ENCODE results near the gene PLEKHH2. TPM values are rescaled to one million over a fixed set of nuclear protein-coding genes. Genes with fewer than 3 reads are reported as not detected.

The PLEKHH2 gene
- total RNA-seq, 1 donor from 2014 or later = 4.2 TPM

DNA sequence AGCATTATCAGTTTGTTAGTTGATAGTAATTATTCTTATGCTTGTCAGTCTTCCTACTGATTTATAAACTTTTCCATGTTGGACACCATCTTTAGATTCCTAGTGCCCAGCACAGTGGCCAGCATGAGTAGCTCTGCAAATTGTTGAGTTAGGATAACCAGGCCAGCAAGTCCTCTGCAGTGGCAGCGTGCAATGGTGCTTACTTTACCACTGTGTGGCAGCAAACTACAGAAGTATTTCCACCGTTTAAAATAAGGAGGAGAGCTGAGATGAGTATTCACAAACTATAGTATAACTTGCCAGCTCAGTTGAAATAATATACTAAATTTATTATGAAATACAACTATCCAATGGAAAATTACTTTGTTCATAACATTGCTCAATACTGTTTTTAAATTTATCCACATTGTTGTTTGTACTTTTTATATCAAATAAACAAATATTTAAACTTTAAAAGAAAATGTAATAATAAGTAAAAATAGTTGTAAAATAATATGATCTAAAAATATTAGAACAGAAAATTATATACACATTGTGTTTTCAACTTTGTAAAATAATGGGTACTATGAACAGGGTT, 31.9 kb upstream of the PLEKHH2 start:
- no peak overlapping the region for H3K4me3 ChIP-seq (ENCODE audit: low read depth, low read length)
- TF ChIP-seq CTCF (conservative IDR thresholded peaks at IDR 0.05; ENCODE audit: low read depth, low read length) = peak; percentile 69
- DNase-seq (ENCODE audit: low read depth) = no peak

- H3K4me3 ChIP-seq (ENCODE audit: low read depth, low read length) = no peak overlapping the region
- DNase-seq (ENCODE audit: low read depth) = no peak
- TF ChIP-seq CTCF (conservative IDR thresholded peaks at IDR 0.05; ENCODE audit: low read depth, low read length) = no peak
Observed at GRCh38 chr2:43605851-43606250, 31.2 kb upstream of the PLEKHH2 start.

GRCh38 chr2:43609290-43609918, 27.7 kb upstream of the PLEKHH2 start:
- no peak overlapping the region for H3K4me3 ChIP-seq (ENCODE audit: low read depth, low read length)
- no peak for DNase-seq (ENCODE audit: low read depth)
- TF ChIP-seq CTCF (conservative IDR thresholded peaks at IDR 0.05; ENCODE audit: low read depth, low read length) = peak; percentile 72

DNA sequence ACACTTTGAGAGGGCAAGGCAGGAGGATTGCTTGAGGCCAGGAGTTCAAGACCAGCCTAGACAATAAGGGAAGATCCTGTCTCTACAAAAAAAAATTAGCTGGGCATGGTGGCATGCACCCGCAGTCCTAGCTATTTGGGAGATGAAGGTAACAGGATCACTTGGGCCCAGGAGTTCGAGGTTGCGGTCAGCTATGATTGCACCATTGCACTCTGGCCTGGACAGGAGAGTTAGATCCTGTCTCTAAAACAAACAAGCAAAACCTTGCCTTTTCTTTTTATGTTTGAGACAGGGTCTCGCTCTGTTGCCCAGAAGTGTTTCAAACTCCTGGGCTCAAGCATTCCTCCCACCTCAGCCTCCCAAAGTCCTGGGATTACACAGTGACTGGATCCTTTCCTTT, 26.7 kb upstream of the PLEKHH2 start:
- no peak for TF ChIP-seq CTCF (conservative IDR thresholded peaks at IDR 0.05; ENCODE audit: low read depth, low read length)
- H3K4me3 ChIP-seq (ENCODE audit: low read depth, low read length) = no peak overlapping the region
- no peak for DNase-seq (ENCODE audit: low read depth)

DNA sequence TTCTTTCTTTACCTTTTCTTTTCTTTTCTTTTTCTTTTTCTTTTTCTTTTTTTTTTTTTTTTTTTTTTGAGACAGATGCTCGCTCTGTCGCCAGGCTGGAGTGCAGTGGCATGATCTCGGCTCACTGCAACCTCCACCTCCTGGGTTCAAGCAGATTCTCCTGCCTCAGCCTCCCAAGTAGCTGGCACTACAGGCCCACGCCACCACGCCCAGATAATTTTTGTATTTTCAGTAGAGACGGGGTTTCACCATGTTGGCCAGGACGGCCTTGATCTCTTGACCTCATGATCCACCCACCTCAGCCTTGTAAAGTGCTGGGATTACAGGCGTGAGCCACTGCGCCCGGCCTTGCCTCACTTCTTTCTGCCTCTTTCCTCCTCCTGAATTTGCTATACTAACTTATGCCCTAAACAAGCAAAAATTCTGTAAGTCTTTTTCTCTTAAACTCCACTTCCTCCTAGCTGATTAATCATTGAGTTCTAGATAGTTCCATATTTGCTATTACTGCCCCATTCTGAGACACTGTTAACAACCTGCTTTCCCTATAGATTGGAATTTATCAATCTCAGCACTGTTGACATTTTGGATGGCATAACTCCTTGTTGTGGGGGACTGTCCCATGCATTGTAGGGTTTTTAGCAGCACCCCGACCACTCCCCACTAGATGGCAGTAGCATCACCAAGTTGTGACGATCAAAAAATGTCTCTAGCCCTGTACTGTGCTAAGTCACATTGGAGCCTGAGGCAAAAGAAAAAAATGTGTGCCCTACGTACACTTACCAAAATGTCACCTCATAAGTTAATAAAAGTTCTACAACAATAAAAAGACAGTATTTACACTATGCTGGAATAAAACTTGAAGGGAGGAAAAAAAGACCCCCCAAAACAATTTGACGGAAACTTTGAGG, 24.8 kb upstream of the PLEKHH2 start:
- peak; percentile 94 for TF ChIP-seq CTCF (conservative IDR thresholded peaks at IDR 0.05; ENCODE audit: low read depth, low read length)
- no peak for DNase-seq (ENCODE audit: low read depth)
- no peak overlapping the region for H3K4me3 ChIP-seq (ENCODE audit: low read depth, low read length)

- TF ChIP-seq CTCF (conservative IDR thresholded peaks at IDR 0.05; ENCODE audit: low read depth, low read length) = no peak
- H3K4me3 ChIP-seq (ENCODE audit: low read depth, low read length) = no peak overlapping the region
- DNase-seq (ENCODE audit: low read depth) = no peak
Observed at GRCh38 chr2:43612944-43613343, 24.1 kb upstream of the PLEKHH2 start.

Measured in epithelial cell of proximal tubule (primary cell).